Panc1 (cell line): Measurements from ENCODE around the gene OR4L1. TPM values are rescaled to one million over a fixed set of nuclear protein-coding genes. Genes with fewer than 3 reads are reported as not detected.

Source experiments
- ATAC-seq: fragments of 200-7000 bp; cut with Tn5 transposase; 2 replicates; pipeline ENCODE4 v1.9.1; 2020; ENCODE audit warnings: mild to moderate bottlenecking, moderate library complexity
- BruUV-seq: library from RNA; stranded (reverse); fragments of 400-500 nt; replicated peaks from 2 replicates; lab custom pipeline; 2021; lab: Mats Ljungman, UMichigan
- CTCF ChIA-PET: fragments of 300-600 bp; sonication (Branson Sonifier 250); formaldehyde crosslinking; loops from one replicate; lab custom pipeline; 2022; ENCODE audit warnings: antibody characterized with exemption; lab: Charles Lee
- POLR2A ChIA-PET: fragments of 300-600 bp; sonication (Branson Sonifier 250); formaldehyde crosslinking; loops from one replicate; lab custom pipeline; 2022; ENCODE audit warnings: antibody characterized with exemption; lab: Charles Lee
- DNase-seq: peaks from one replicate; pipeline ENCODE4 v3.0.0-alpha.2; 2010; ENCODE audit warnings: low read depth, low spot score
- H3K27ac ChIP-seq: 2 replicates; pipeline ENCODE4 v1.5.1; 2011; ENCODE audit warnings: mild to moderate bottlenecking, low read length, inconsistent platforms
- H3K27me3 ChIP-seq: fragments of 200-500 bp; sonication (Bioruptor generic); 2 replicates; pipeline ENCODE4 v1.6.0; 2014; ENCODE audit warnings: low read length, inconsistent platforms; ENCODE audit not compliant: control insufficient read depth, insufficient read depth
- H3K36me3 ChIP-seq: fragments of 200-500 bp; sonication (Bioruptor generic); 2 replicates; pipeline ENCODE4 v1.5.1; 2014; ENCODE audit warnings: inconsistent platforms, mild to moderate bottlenecking, low read length, moderate library complexity; ENCODE audit not compliant: control insufficient read depth, insufficient read depth
- H3K4me1 ChIP-seq: 2 replicates; pipeline ENCODE4 v1.5.1; 2011; ENCODE audit warnings: inconsistent platforms, mild to moderate bottlenecking, low read length, moderate library complexity; ENCODE audit not compliant: control insufficient read depth, insufficient read depth
- H3K4me3 ChIP-seq, 2 experiments: 2 replicates each; pipeline ENCODE4 v1.5.1; 2011 to 2012; ENCODE audit warnings: low read depth in 2 of 2, low read length in 2 of 2, mild to moderate bottlenecking in 2 of 2, inconsistent platforms in 1 of 2, moderate library complexity in 1 of 2
- H3K9me3 ChIP-seq: fragments of 200-500 bp; sonication (Bioruptor generic); 2 replicates; pipeline ENCODE4 v1.5.1; 2014; ENCODE audit warnings: low read depth, mild to moderate bottlenecking, inconsistent platforms, low read length, moderate library complexity; ENCODE audit not compliant: control insufficient read depth, insufficient read depth
- CTCF ChIP-seq: fragments of 450-650 bp; IDR thresholded peaks from 2 replicates; pipeline ENCODE4 v1.5.1; 2017; ENCODE audit warnings: mild to moderate bottlenecking
- POLR2AphosphoS5 ChIP-seq: IDR thresholded peaks from 2 replicates; pipeline ENCODE4 v1.6.1; 2012; ENCODE audit warnings: mild to moderate bottlenecking, low read depth, low read length, moderate library complexity
- REST ChIP-seq, 2 experiments: IDR thresholded peaks; 2 replicates each; pipeline ENCODE4 v1.6.1; 2011 to 2012; ENCODE audit warnings: low read depth in 2 of 2, control low read depth in 1 of 2, low read length in 1 of 2, mild to moderate bottlenecking in 1 of 2, moderate library complexity in 1 of 2; ENCODE audit not compliant: insufficient read depth in 1 of 2
- SIN3A ChIP-seq: IDR thresholded peaks from 2 replicates; pipeline ENCODE4 v1.6.1; 2012; ENCODE audit warnings: low read depth, mild to moderate bottlenecking, low read length, moderate library complexity, borderline replicate concordance; ENCODE audit not compliant: insufficient read depth
- TCF7L2 ChIP-seq: IDR thresholded peaks from 2 replicates; pipeline ENCODE4 v1.6.1; 2011; ENCODE audit warnings: mild to moderate bottlenecking, low read depth, low read length, inconsistent platforms
- in situ Hi-C: cut with HindIII; loops from 2 replicates; pipeline ENCODE4 v1.10.0; 2016; ENCODE audit warnings: low sequenced_read_pairs, low pct_unique_long_range_greater_than_20kb
- intact Hi-C: fragments of 100-400 bp; cut with micrococcal nuclease; formaldehyde crosslinking; loops from one replicate; pipeline ENCODE4 v1.10.0; 2022; ENCODE audit not compliant: unreplicated experiment
- total RNA-seq: library from RNA; stranded (reverse); gene quantifications from one replicate; pipeline ENCODE4 v1.2.1, GENCODE V29; 2021; ENCODE audit not compliant: unreplicated experiment

Gene OR4L1
- total RNA-seq, 1 experiment from 2014 or later: not detected

- intact Hi-C loops: no loop called here
- Histone ChIP-seq H3K9me3 (no peaks in the 10 kb centered on the region), H3K27me3 (no peaks in the 10 kb centered on the region), H3K4me3 (no peak within 1 kb of the TSS), H3K36me3 (no peaks in the 10 kb centered on the region), H3K4me1 (no peaks in the 10 kb centered on the region), H3K27ac (no peak within 1 kb of the TSS)
- ChIA-PET POLR2A (no interaction called here), CTCF (no interaction called here)
- ATAC-seq (no peak), DNase-seq (no peak)
- TF ChIP-seq SIN3A: no peak
- no peak for TF ChIP-seq CTCF
- no peak for TF ChIP-seq POLR2AphosphoS5
- no peak for TF ChIP-seq TCF7L2
- TF ChIP-seq REST (IDR thresholded peaks at IDR 0.05; ENCODE audit: insufficient read depth in 1 of 2, low read depth in 2 of 2, low read length in 1 of 2): no peak
- in situ Hi-C loops: no loop called here
- BruUV-seq: no TSS peak
These were observed 23.9 kb upstream of the OR4L1 start, which contains the start of gene OR4K13 for GRCh38 chr14:20035938-20036337. OR4K13 (minus strand) TSS chr14:20036038; CDS start chr14:20034758, 1,280 bp downstream.

DNA sequence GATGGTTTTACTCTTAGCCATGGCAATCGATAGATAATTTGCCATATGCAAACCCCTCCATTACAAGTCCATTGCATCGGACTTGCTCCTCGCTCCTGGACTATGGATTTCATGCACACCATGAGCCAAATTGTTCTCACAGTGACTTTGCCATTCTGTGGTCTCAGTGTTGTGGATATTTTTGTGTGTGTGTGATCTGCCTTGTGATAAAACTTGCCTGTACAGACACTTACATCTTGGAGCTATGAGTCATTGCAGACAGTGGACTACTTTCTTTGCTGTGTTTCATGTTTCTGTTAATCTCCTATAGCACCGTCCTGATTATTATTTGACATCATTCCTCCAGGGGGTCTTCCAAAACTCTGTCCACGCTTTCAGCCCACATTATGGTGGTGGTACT is 15.6 kb upstream of the OR4L1 start:
- Histone ChIP-seq H3K27ac (no peak overlapping the region), H3K36me3 (no peaks in the 10 kb centered on the region), H3K9me3 (no peaks in the 10 kb centered on the region), H3K4me3 (no peak overlapping the region), H3K27me3 (no peaks in the 10 kb centered on the region), H3K4me1 (no peaks in the 10 kb centered on the region)
- ChIA-PET POLR2A (no interaction called here), CTCF (no interaction called here)
- ATAC-seq: no peak
- in situ Hi-C loops (no loop called here), intact Hi-C loops (no loop called here)
- no peak for DNase-seq
- BruUV-seq: no TSS peak
- no peak for TF ChIP-seq SIN3A
- TF ChIP-seq POLR2AphosphoS5: no peak
- TF ChIP-seq CTCF: no peak
- no peak for TF ChIP-seq REST (IDR thresholded peaks at IDR 0.05; ENCODE audit: insufficient read depth in 1 of 2, low read depth in 2 of 2, low read length in 1 of 2)
- no peak for TF ChIP-seq TCF7L2
